ENCODE data around the gene CSDE1.
A peak's percentile ranks its signal among the peaks of the same experiment; 100 is the strongest.
"Not testable (repeated sequence)": the region's sequence is repeated elsewhere in the genome, so short reads cannot be mapped to it uniquely, and the experiment has no call there.

The CSDE1 gene

DNA sequence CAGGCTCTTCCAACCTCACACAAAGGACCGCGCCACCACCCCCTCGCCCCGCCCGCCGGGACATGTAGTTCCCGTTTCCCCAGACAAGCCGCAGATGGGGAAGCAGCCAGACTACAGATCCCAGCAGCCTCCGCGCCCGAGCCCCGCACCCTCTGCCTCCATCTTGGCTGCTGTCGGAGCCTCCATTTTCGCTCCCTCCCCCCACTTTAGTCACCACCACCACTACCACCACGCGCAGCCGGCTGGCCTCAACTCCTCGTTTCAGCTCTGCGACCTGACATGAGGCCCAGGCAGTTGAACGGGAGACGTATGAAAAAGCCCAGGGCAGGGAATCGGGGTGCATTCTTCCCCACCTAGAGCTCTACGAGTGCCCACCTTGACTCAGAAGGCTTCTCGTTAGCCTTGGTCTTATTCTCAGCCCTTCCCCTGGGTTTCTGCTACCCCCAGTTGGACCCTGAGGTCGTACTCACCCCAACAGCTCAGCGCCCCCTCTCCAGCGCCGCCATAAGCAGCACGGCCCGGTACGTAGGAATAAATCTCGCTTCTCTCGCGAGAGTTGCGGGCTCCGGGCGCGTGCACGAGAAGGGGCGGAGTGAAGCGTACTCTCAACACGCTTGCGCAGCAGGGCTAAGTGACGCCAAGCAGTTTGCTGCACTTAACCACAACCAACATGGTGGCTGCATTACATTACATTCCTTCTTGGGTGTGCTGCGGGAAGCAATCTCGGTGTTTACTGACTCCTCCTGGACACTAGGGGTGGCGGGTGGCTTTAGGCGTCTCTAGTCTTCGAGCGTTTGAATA lies at the start of gene CSDE1:
TSS of gene CSDE1 (minus strand) at position 530 of the 801 bp plus-strand sequence. CDS start 18,094 bp downstream, outside the sequence.
- Histone ChIP-seq H3K4me3 (ENCODE audit: severe bottlenecking) (peak within 1 kb of the TSS; percentile 88), H3K27ac (ENCODE audit: poor library complexity, severe bottlenecking) (peak within 1 kb of the TSS; percentile 74), H3K36me3 (ENCODE audit: low read depth) (peaks cover 28% of the 10 kb centered on the region), H3K9me3 (ENCODE audit: severe bottlenecking) (no peaks in the 10 kb centered on the region), H3K4me1 (ENCODE audit: insufficient read depth, poor library complexity, severe bottlenecking) (peaks cover 12% of the 10 kb centered on the region), H3K27me3 (ENCODE audit: insufficient read depth, poor library complexity, severe bottlenecking) (no peaks in the 10 kb centered on the region)
- DNase-seq (ENCODE audit: low spot score) (peak; percentile 94), ATAC-seq (ENCODE audit: low read depth) (peak; percentile 90)
- TF ChIP-seq, protein P1, sequence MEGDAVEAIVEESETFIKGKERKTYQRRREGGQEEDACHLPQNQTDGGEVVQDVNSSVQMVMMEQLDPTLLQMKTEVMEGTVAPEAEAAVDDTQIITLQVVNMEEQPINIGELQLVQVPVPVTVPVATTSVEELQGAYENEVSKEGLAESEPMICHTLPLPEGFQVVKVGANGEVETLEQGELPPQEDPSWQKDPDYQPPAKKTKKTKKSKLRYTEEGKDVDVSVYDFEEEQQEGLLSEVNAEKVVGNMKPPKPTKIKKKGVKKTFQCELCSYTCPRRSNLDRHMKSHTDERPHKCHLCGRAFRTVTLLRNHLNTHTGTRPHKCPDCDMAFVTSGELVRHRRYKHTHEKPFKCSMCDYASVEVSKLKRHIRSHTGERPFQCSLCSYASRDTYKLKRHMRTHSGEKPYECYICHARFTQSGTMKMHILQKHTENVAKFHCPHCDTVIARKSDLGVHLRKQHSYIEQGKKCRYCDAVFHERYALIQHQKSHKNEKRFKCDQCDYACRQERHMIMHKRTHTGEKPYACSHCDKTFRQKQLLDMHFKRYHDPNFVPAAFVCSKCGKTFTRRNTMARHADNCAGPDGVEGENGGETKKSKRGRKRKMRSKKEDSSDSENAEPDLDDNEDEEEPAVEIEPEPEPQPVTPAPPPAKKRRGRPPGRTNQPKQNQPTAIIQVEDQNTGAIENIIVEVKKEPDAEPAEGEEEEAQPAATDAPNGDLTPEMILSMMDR (IDR thresholded peaks at IDR 0.05; ENCODE audit: poor library complexity, severe bottlenecking) = peak; percentile 41

DNA sequence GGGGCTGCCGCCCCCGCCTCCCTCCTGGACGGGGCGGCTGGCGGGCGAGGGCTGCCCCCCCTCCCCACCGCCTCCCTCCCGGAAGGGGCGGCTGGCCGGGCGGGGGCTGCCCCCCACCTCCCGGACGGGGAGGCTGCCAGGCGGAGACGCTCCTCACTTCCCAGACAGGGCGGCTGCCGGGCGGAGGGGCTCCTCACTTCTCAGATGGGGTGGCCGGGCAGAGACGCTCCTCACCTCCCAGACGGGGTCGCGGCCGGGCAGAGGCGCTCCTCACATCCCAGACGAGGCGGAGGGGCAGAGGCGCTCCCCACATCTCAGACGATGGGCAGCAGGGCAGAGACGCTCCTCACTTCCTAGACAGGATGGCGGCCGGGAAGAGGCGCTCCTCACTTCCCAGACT lies 46.7 kb upstream of the CSDE1 start:
- peaks cover 11% of the 10 kb centered on the region for H3K4me1 ChIP-seq (ENCODE audit: insufficient read depth, poor library complexity, severe bottlenecking)
- H3K9me3 ChIP-seq (ENCODE audit: severe bottlenecking); H3K4me3 ChIP-seq (ENCODE audit: severe bottlenecking); ATAC-seq (ENCODE audit: low read depth); DNase-seq (ENCODE audit: low spot score); H3K27ac ChIP-seq (ENCODE audit: poor library complexity, severe bottlenecking); H3K36me3 ChIP-seq (ENCODE audit: low read depth); H3K27me3 ChIP-seq (ENCODE audit: insufficient read depth, poor library complexity, severe bottlenecking): not testable (repeated sequence)

DNA sequence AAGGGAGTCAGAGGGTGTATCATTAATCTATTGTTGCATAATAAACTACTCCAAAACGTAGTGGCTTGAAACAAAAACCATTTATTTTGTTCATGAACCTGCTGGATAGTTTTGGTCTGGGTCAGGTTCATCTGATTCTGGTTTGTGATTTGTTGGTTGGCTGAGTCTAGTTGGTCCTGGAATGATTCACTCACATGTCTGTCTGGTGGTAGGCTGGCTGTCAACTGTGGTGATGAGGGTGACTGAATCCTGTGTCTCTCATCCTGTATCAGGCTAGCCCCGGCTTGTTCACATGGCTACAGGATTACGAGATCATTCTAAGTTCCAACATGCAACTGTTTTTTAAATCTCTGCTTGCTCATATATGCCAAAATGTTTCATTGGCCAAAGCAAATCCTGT lies 45.2 kb upstream of the CSDE1 start:
- Histone ChIP-seq H3K9me3 (ENCODE audit: severe bottlenecking) (no peaks in the 10 kb centered on the region), H3K27me3 (ENCODE audit: insufficient read depth, poor library complexity, severe bottlenecking) (no peaks in the 10 kb centered on the region), H3K36me3 (ENCODE audit: low read depth) (no peaks in the 10 kb centered on the region), H3K4me3 (ENCODE audit: severe bottlenecking) (no peak overlapping the region), H3K4me1 (ENCODE audit: insufficient read depth, poor library complexity, severe bottlenecking) (peaks cover 11% of the 10 kb centered on the region), H3K27ac (ENCODE audit: poor library complexity, severe bottlenecking) (peak overlapping the region; percentile 67)
- ATAC-seq (ENCODE audit: low read depth) (peak; percentile 100), DNase-seq (ENCODE audit: low spot score) (peak; percentile 81)
- TF ChIP-seq, protein P1 (IDR thresholded peaks at IDR 0.05; ENCODE audit: poor library complexity, severe bottlenecking) = no peak

DNA sequence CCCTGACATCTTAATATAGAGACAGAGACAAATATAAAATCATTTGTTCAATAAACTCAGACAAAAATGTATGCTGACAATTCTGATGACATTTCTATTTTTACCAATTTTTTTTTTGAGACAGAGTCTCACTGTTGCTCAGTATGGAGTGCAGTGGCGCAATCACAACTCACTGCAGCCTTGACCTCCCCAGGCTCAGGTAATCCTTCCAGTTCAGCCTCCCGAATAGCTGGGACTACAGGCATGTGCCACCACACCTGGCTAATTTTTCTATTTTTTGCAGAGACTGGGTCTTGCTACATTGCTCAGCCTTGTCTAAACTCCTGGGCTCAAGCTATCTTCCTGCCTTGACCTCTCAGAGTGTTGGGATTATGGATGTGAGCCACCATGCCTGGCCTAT lies 36.3 kb upstream of the CSDE1 start:
- no peaks in the 10 kb centered on the region for H3K9me3 ChIP-seq (ENCODE audit: severe bottlenecking)
- no peaks in the 10 kb centered on the region for H3K4me1 ChIP-seq (ENCODE audit: insufficient read depth, poor library complexity, severe bottlenecking)
- H3K27ac ChIP-seq (ENCODE audit: poor library complexity, severe bottlenecking) = no peak overlapping the region
- H3K27me3 ChIP-seq (ENCODE audit: insufficient read depth, poor library complexity, severe bottlenecking) = no peaks in the 10 kb centered on the region
- no peak for ATAC-seq (ENCODE audit: low read depth)
- no peak for DNase-seq (ENCODE audit: low spot score)
- H3K4me3 ChIP-seq (ENCODE audit: severe bottlenecking) = no peak overlapping the region
- TF ChIP-seq, protein P1 (IDR thresholded peaks at IDR 0.05; ENCODE audit: poor library complexity, severe bottlenecking) = no peak
- H3K36me3 ChIP-seq (ENCODE audit: low read depth) = no peaks in the 10 kb centered on the region

DNA sequence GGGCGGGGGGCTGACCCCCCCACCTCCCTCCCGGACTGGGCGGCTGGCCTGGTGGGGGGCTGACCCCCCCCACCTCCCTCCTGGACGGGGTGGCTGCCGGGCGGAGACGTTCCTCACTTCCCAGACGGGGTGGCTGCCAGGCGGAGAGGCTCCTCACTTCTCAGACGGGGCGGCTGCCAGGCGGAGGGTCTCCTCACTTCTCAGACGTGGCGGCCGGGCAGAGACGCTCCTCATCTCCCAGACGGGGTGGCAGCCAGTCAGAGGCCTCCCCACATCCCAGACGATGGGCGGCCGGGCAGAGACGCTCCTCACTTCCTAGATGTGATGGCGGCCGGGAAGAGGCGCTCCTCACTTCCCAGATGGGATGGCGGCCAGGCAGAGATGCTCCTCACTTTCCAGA lies 32.8 kb upstream of the CSDE1 start:
- not testable (repeated sequence) for H3K27me3 ChIP-seq (ENCODE audit: insufficient read depth, poor library complexity, severe bottlenecking); DNase-seq (ENCODE audit: low spot score); H3K9me3 ChIP-seq (ENCODE audit: severe bottlenecking); H3K4me1 ChIP-seq (ENCODE audit: insufficient read depth, poor library complexity, severe bottlenecking); ATAC-seq (ENCODE audit: low read depth); H3K36me3 ChIP-seq (ENCODE audit: low read depth); H3K27ac ChIP-seq (ENCODE audit: poor library complexity, severe bottlenecking); H3K4me3 ChIP-seq (ENCODE audit: severe bottlenecking)

DNA sequence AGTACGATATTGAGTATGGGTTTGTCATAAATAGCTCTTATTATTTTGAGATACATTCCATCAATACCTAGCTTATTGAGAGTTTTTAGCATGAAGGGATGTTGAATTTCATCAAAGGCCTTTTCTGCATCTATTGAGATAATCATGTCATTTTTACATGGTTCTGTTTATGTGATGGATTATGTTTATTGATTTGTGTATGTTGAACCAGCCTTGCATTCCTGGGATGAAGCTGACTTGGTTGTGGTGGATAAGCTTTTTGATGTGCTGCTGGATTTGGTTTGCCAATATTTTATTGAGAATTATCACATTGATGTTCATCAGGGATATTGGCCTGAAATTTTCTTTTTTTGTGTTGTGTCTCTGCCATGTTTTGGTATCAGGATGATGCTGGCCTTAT lies 28.7 kb upstream of the CSDE1 start:
- H3K4me1 ChIP-seq (ENCODE audit: insufficient read depth, poor library complexity, severe bottlenecking); H3K9me3 ChIP-seq (ENCODE audit: severe bottlenecking); H3K36me3 ChIP-seq (ENCODE audit: low read depth); H3K27ac ChIP-seq (ENCODE audit: poor library complexity, severe bottlenecking); H3K4me3 ChIP-seq (ENCODE audit: severe bottlenecking); DNase-seq (ENCODE audit: low spot score); H3K27me3 ChIP-seq (ENCODE audit: insufficient read depth, poor library complexity, severe bottlenecking); ATAC-seq (ENCODE audit: low read depth): not testable (repeated sequence)

Data from RWPE2 (cell line).